ENCODE measurements around the gene UNK. TPM values are rescaled to one million over a fixed set of nuclear protein-coding genes. Genes with fewer than 3 reads are reported as not detected.

Gene UNK
- total and polyA plus RNA-seq, 2 of the 13 experiments (the other 11 are each of a cell fraction or from before 2014, with no cell fraction given), result 31.6 to 33.0 TPM

GRCh38 chr17:75748706-75749105 lies 35.9 kb upstream of the UNK start:
- in situ Hi-C loops (cut with HindIII; ENCODE audit: extremely low pct_ligation_motif_present, low pct_unique_long_range_greater_than_20kb), result no loop called here
- Histone ChIP-seq H3K36me3 (replicated peaks in 1 of 2; ENCODE audit: control insufficient read depth in 1 of 2, insufficient read depth in 2 of 2, low read length in 2 of 2) (no peaks in the 10 kb centered on the region), H3K27ac (ENCODE audit: extremely low read length, insufficient read depth, low read length) (no peak overlapping the region), H3K79me2 (ENCODE audit: insufficient read depth, low read length) (no peaks in the 10 kb centered on the region), H3K4me3 (replicated peaks in 1 of 3; ENCODE audit: insufficient read depth in 1 of 3, low read depth in 2 of 3, low read length in 3 of 3) (no peak overlapping the region), H4K20me1 (ENCODE audit: insufficient read depth, low read length) (no peaks in the 10 kb centered on the region), H3K27me3 (ENCODE audit: control insufficient read depth in 1 of 2, insufficient read depth in 2 of 2, low read length in 2 of 2) (no peaks in the 10 kb centered on the region), H2AFZ (ENCODE audit: low read length) (no peak overlapping the region), H3K9me3 (ENCODE audit: low read length) (no peaks in the 10 kb centered on the region), H3K4me2 (ENCODE audit: low read depth, low read length) (no peak overlapping the region), H3K4me1 (ENCODE audit: insufficient read depth, low read length) (peaks cover 36% of the 10 kb centered on the region), H3K9ac (ENCODE audit: insufficient read depth, low read depth, low read length) (no peak overlapping the region)
- DNase-seq (ENCODE audit: low spot score), result no peak
- 26% methylated on average over 4 of the region's 9 CpGs for WGBS (ENCODE audit: low lambda C conversion rate)
- ChIA-PET POLR2A (interaction anchor here (1.2 to 2.4 kb wide), 5 partner anchors 11 to 138 kb away, joined by 3 to 20 read pairs (median 8); partner anchors contain the start of gene SMIM5), CTCF (ENCODE audit: low intra/inter-chr PET ratio, low total read pairs) (interaction anchor here (1.7 to 6.3 kb wide), 3 partner anchors 74 to 148 kb away, joined by 6 to 102 read pairs (median 43); partner anchors contain the start of gene SMIM5)
- TF ChIP-seq RARA (CRISPR knock-in tag; IDR thresholded peaks at IDR 0.05) (peak; percentile 28; the same call in 1 of the 2 replicates), BCLAF1 (IDR thresholded peaks at IDR 0.05) (no peak)
- no peak for FAIRE-seq
- ATAC-seq, result no peak
- intact Hi-C loops (cut with micrococcal nuclease; ENCODE audit: unreplicated experiment), result loop anchor here (1.0 kb wide), 1 partner anchor 115 kb away; the partner anchor contains the start of gene SMIM5
- no TSS peak for BruUV-seq (replicated peaks)

Data from HepG2 (cell line).